ENCODE data around the gene PCDHB8.
"Not testable (repeated sequence)": the region's sequence is repeated elsewhere in the genome, so short reads cannot be mapped to it uniquely, and the experiment has no call there.

DNA sequence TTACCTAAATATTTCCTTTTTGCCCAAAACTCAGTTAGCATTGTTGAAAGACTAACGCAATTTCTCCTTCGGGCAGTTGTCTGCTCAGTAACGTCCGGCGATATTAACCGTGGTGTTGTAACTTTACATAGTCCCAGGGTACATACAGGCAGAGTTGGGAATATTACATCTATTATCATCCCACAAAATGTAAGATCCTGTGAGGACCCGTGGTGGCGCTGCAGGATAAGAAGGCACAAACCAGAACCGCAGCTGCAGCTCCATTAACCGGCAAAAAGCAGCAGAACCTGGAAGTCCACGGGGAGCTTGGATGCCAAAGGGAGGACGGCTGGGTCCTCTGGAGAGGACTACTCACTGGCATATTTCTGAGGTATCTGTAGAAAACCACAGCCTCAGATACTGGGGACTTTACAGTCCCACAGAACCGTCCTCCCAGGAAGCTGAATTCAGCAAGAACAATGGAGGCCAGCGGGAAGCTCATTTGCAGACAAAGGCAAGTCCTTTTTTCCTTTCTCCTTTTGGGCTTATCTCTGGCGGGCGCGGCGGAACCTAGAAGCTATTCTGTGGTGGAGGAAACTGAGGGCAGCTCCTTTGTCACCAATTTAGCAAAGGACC, at the start of gene PCDHB8:
- TF ChIP-seq, protein P1, sequence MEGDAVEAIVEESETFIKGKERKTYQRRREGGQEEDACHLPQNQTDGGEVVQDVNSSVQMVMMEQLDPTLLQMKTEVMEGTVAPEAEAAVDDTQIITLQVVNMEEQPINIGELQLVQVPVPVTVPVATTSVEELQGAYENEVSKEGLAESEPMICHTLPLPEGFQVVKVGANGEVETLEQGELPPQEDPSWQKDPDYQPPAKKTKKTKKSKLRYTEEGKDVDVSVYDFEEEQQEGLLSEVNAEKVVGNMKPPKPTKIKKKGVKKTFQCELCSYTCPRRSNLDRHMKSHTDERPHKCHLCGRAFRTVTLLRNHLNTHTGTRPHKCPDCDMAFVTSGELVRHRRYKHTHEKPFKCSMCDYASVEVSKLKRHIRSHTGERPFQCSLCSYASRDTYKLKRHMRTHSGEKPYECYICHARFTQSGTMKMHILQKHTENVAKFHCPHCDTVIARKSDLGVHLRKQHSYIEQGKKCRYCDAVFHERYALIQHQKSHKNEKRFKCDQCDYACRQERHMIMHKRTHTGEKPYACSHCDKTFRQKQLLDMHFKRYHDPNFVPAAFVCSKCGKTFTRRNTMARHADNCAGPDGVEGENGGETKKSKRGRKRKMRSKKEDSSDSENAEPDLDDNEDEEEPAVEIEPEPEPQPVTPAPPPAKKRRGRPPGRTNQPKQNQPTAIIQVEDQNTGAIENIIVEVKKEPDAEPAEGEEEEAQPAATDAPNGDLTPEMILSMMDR (IDR thresholded peaks at IDR 0.05): peak; percentile 94
- not testable (repeated sequence) for TF ChIP-seq POLR2AphosphoS5 (IDR thresholded peaks at IDR 0.05; ENCODE audit: low read depth, low read length); TCF7L2 (IDR thresholded peaks at IDR 0.05; ENCODE audit: low read depth, low read length); SIN3A (IDR thresholded peaks at IDR 0.05; ENCODE audit: borderline replicate concordance, insufficient read depth, low read depth, low read length)
- TF ChIP-seq, protein P2, sequence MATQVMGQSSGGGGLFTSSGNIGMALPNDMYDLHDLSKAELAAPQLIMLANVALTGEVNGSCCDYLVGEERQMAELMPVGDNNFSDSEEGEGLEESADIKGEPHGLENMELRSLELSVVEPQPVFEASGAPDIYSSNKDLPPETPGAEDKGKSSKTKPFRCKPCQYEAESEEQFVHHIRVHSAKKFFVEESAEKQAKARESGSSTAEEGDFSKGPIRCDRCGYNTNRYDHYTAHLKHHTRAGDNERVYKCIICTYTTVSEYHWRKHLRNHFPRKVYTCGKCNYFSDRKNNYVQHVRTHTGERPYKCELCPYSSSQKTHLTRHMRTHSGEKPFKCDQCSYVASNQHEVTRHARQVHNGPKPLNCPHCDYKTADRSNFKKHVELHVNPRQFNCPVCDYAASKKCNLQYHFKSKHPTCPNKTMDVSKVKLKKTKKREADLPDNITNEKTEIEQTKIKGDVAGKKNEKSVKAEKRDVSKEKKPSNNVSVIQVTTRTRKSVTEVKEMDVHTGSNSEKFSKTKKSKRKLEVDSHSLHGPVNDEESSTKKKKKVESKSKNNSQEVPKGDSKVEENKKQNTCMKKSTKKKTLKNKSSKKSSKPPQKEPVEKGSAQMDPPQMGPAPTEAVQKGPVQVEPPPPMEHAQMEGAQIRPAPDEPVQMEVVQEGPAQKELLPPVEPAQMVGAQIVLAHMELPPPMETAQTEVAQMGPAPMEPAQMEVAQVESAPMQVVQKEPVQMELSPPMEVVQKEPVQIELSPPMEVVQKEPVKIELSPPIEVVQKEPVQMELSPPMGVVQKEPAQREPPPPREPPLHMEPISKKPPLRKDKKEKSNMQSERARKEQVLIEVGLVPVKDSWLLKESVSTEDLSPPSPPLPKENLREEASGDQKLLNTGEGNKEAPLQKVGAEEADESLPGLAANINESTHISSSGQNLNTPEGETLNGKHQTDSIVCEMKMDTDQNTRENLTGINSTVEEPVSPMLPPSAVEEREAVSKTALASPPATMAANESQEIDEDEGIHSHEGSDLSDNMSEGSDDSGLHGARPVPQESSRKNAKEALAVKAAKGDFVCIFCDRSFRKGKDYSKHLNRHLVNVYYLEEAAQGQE (IDR thresholded peaks at IDR 0.05; ENCODE audit: insufficient read depth in 1 of 2, low read depth in 2 of 2, low read length in 1 of 2): not testable (repeated sequence)

Measured in Panc1 (cell line).